ENCODE results near the gene MAPKBP1. TPM values are rescaled to one million over a fixed set of nuclear protein-coding genes. Genes with fewer than 3 reads are reported as not detected.

The MAPKBP1 gene
- total and polyA plus RNA-seq, 2 of the 8 experiments (the other 6 are each of a cell fraction or from before 2014, with no cell fraction given), result 4.3 to 11.3 TPM

DNA sequence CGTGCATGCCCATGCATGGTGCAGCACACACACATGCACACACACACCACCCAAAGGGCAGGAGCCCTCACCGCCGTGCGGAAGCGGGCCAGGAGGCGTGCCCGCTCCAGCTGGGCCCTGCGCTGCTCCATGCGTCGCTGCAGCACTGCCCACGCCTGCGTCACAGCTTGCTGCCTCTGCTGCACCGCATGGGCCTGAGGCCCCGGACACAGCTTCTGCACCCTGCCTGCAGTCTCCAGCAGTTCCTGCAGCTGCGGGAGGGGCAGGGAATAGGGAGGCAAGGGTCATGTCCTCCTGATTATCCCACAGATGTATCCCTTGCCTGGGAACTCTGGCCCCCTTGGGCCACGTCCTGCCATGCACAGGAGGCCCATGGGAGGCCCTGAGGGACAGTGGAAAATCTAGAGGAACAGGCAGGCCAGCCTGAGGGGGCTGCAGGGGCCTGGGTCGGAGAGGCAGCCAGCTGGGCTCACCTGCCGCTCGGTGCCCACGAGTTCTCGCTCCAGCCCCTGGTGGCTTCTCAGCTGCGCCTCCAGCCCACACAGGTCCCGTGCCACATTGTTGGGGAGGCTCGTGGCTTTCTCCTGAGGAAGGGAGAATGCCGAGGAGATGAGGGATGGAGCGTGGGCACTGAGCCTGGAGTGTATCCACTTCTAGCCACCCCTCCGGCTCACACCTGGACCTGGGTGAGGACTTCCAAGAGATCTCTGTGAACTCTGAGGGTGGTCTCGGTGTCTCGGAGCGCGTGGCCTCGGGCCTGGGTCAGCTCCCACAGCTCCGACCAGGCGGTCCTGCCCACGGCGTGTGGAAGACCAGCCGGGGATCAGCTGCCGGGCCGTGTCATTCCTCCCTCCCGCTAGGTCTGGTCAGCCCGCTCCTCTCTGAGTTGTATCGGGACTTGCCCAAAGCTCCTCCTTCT is 95.7 kb downstream of the MAPKBP1 start (continued):
- TF ChIP-seq RNF2 (IDR thresholded peaks at IDR 0.05; ENCODE audit: borderline replicate concordance, low read depth, low read length, missing control alignments, poor library complexity, severe bottlenecking) (no peak), CEBPB (IDR thresholded peaks at IDR 0.05; ENCODE audit: low read depth, low read length) (no peak), NANOG (IDR thresholded peaks at IDR 0.05; ENCODE audit: insufficient read depth, low read depth, low read length, poor library complexity, severe bottlenecking) (no peak), NRF1 (IDR thresholded peaks at IDR 0.05; ENCODE audit: low read depth, low read length) (no peak), SP1 (IDR thresholded peaks at IDR 0.05; ENCODE audit: low read depth, low read length) (no peak)

All from H1 (cell line).